Measurements from ENCODE around the gene VOPP1. TPM values are rescaled to one million over a fixed set of nuclear protein-coding genes. Genes with fewer than 3 reads are reported as not detected.

Gene VOPP1
- total RNA-seq, 1 donor from 2014 or later: 138 TPM

DNA sequence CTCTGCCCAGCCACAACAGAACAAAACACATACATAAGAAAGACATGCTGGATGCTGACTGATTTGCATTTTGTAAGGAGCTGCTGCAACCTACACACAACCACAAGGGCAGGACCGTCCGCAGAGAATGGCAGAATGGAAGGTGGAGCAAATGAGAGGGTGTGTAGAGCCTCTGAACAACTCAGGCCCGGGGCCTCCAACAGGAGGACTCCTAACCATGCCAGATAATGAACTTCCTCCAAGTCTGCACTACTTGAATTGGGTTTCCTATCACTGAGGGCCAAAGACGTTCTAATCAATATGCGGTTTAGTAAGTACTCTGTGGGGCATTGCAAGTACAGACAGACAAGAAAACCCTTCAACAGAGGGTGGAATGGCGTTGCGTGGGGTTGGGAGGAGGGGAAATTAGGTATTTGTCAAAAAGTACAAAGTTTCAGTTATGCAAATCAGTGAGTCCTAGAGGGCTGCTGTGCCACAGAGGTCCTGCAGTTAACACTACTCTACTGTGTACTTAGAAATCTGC lies 14.6 kb downstream of the VOPP1 start:
- DNase-seq (ENCODE audit: extremely low read depth, low read depth, low spot score): no peak

DNA sequence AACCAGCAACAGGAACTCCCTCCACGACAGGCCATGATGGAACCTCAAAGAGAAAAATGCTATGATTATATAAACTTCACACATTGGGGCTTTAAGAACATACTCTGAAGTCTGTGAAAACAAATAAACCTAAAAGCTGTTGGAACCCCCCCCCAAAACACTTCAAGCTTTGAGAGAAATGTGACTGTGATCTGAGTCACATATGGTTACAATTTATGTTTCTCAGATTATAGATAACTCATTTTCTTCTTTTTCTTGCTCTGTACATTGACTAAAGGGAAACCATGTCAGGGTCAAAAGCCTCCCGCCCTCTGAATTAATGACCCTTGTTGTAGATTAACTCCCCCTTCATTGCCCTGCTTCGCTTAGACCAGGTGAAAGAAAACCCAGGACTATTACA lies 15.8 kb downstream of the VOPP1 start:
- DNase-seq (ENCODE audit: extremely low read depth, low read depth, low spot score): no peak

DNA sequence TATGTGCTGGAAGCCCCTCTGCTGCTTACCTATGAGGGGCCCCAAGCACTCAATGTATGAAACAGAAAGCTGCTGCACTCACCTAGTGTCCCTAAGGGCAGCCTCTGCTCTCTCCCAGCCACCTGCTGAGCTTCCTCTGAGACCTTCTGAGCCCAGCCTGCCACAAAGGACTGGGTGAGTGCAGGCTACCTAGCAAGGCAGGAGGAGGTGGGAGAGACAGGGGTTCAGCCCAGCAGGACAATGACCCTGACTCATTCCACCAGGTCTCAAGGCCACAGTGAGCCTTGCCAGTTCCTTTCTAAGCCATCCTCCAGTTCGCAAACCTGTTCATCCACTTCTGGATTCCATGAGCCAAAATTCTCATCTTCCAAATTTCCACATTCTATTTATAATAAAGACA lies 16.3 kb downstream of the VOPP1 start:
- DNase-seq (ENCODE audit: extremely low read depth, low read depth, low spot score): no peak

DNA sequence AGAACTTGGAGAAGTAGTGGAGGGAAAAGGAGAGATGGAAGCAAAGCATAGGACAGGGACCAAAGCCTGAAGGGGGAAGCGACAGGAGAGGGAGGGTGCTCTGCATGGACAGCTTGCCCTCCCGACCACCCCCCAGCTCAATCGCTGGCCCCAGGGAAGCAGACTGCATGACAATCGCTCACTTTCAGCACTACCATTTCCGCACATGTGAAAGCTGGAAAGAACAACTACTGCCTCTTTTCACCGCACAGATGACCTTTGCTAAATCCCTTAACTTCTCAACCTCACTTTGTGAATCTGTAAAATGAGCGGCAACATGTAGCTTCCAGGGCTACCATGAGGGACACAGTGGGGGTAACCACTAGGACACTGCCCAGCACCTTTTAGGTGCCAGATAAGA lies 17.1 kb downstream of the VOPP1 start:
- DNase-seq (ENCODE audit: extremely low read depth, low read depth, low spot score): no peak

DNA sequence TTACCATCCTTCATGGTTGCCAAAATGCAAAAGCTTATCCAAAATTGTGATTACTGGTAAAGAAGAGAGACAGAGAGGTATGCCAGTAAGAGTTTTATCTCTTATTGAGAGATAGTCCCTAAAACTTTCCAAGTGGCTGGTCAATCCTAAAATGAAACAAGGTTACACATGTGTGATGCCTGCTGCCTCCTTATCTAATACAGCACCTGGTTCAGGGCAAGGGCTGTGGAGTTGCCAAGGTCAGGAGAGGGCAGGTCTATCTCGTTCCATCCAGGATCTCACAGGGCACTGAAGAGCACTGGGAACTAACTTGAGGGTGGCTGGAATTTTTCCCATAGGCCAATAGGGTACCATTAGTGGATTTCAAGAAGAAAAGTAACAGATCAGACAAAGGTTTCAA lies 18.3 kb downstream of the VOPP1 start:
- no peak for DNase-seq (ENCODE audit: extremely low read depth, low read depth, low spot score)

DNA sequence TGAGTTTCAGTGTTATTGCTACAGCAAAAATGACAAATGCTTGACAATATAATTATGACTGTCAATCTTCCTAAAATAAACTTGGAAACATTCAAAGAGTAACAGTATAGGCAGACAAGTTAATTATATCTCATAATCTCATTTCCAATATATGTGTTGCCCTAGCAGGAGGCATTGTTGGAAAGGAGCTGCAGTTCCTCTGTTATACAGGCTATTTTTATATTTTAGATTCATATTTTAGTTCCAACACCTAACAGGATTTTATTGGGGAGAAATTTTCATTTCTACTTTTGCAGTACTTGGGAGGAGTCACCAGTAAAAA lies 19.3 kb downstream of the VOPP1 start:
- DNase-seq (ENCODE audit: extremely low read depth, low read depth, low spot score): no peak

DNA sequence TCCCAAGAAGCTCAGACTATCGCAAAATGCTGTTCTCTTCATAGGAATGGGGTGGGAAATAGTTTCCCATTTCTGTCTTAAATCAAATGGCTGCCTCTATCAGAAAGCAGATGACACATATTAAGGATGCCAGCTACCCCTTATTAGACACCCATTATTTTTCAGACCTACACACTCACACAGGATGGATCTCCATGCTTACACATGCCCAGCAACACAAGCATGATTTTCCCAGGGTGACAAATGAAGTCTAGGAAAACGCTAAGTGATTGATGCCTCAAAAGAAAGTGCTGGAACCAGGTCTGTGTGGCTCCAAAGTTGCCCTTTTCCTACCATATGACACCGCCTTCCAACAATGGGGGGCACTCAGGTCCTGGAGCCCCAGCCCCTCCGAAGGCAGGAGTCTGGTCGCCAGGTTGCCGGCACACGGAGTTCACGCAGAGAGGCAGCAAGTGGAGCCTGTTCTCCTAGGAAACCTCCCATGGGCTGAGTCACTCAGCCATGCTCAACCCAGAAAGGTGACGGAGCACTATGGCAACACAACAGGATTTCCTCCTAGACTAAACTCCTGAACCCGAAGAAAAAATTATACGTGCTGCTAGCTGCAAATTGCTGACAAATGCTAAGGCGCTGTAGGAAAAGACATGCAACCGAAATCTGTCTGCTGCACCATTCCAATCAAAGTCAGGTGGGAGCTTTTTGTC lies 19.8 kb downstream of the VOPP1 start:
- DNase-seq (ENCODE audit: extremely low read depth, low read depth, low spot score): peak; percentile 67

DNA sequence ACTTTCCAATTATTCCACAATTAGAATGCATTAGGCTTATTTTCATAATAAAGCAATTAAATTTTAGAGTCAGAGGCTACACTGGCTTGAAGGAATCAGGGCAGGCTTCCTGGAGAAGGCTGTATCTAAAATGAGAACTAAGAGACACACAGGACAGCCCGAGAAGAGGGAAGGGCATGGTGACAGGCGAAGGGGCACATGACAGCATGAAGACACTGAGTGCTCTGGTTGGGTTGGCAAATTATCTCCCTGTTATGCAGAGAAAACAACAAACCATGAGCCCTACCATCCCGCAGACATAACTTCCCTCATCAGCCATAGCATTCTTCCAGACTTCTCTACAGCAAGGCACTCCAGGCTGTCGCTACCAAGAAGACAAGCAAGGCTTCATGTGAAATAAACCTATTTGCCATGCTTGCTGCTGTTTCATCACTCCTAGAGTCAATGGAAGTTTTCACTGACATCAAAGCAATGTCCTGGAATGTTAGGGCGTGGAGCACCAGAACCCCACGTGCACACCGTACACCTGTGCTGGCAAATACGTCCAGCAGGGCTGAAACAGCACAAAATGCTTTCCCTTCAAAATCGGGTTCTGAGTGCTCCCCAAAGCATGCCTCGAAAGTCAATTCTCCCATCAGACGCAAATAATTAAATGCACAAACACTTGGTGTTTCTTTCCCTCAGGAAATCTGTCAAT lies 21.3 kb downstream of the VOPP1 start:
- DNase-seq (ENCODE audit: extremely low read depth, low read depth, low spot score): no peak

DNA sequence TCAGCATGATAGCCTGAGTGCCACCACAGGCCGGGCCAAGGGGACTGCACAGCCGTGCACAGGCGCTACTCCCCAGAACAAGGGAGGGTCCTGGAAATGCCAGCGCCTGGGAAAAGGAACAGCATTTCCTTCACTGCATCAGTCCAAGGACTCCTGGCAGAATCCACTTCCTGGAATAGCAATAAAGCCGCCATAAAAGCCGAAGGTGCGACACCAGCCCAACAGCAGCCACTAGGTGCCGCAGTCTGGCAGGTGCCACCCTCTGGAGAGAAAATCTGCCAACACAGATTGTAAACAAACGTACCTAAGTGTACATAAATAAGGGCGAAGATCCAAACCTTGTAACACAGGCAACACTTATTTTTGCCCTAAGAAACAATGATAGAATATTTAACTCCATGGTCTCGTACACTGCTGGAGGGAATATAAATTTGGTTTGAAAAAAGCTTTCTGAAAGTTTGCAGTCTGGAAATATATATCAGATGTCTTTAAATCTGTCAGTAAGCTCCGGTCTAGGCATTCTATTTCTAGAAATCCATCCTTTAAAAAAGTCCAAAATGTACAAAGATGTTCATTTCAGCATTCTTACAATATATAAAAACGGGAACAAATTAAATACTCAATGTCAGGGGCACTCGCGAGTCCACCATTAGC lies 22.2 kb downstream of the VOPP1 start:
- DNase-seq (ENCODE audit: extremely low read depth, low read depth, low spot score): no peak

DNA sequence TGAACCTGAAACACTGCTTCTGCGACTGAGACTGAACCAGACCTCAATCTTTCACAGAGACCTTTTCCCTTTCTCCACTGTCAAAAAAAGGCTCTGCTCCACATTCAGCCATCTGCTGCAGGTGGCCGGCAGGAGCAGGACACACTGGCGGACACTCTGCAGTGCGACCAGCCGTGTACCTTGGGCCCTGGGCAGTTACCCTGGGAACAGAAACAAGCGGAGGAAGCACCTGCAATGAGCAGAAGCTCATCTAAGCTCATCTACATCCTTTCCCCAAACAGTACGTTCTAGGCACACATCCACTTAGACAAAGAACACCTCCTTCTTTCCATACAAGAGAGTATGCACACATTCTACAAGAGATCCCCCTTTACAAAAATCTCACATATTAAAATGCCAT lies 22.8 kb downstream of the VOPP1 start:
- DNase-seq (ENCODE audit: extremely low read depth, low read depth, low spot score): no peak

DNA sequence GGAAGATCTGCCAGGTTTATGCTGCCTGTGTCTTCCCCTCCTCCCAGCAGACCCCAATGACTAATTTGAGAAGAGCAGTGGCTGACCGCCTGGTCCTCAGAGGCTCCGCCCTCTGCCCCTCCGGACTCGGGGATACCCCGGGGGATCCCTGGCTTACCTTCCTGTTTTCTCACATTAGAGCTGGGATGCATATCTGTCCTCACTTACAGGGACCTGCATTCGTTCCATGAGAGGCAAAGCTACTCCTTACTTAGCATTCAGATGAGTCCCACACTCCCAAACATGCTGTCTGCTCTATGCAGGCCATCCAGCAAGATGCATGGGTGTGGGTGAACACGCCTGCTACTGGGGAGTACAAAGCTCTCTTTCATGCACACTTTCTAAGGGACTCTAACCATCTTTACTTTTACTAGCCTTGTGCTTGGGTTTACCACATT lies 24.0 kb downstream of the VOPP1 start:
- DNase-seq (ENCODE audit: extremely low read depth, low read depth, low spot score): no peak

DNA sequence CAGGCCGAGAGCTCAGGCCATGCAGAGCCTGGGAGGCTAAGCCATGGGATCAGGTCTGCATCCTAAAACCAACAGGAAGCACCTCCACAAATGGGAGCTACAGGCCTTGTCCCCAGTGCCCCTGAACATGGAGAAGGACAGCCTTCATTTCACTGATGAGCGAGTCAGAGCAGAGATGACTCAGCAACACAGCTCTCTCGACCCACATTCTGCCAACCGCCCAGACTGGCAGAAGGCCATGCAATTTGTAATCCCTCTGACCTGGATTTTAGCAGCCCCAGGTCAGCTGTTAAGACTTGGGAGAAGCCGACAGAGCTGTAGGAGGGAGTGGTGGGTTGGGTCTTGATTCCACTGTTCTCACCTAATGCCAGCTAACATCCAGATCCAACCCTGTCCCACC lies 25.5 kb downstream of the VOPP1 start:
- no peak for DNase-seq (ENCODE audit: extremely low read depth, low read depth, low spot score)

DNA sequence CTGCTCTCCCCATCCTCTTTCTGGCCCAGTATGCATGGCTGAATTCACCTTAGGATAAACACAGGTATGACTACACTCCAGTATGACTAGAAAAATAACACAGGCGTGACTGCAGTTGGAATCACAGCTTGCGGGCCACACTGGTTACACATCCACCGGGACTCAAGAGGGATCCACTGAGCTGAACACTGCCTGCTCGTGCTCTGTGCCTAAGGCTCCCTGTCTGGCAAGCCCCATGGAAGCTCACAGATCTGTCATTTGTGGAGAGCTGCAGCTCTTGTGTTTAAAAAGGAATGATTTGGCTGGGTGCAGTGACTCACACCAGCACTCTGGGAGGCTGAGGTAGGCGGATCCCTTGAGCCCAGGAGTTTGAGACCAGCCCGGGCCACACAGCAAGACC lies 26.8 kb downstream of the VOPP1 start:
- no peak for DNase-seq (ENCODE audit: extremely low read depth, low read depth, low spot score)

DNA sequence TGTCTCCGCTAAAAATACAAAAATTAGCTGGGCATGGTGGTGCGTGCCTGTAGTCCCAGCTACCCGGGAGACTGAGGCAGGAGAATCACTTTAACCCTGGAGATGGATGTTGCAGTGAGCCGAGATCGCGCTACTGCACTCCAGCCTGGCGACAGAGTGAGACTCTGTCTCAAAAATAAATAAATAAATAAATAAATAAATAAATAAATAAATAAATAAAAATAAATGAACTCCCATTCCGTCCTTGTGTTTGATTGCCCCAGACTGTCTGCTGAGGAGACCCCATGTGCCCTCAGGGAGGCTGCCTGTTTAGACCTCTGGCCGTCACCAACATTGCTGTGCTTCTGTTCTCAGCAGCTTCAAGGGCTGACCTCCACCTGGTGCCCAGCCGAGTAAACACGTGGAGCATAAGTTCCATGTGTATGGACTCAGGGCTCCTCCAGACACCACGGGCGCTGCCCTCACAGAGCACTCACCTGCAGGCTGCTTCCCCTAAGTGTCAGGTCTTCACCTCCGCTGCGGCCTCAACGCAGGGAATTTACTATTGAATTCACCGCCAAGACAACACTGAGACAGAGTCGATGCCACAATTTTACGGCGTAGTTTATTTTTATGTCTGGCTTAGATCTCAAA lies 32.0 kb downstream of the VOPP1 start:
- DNase-seq (ENCODE audit: extremely low read depth, low read depth, low spot score): no peak

DNA sequence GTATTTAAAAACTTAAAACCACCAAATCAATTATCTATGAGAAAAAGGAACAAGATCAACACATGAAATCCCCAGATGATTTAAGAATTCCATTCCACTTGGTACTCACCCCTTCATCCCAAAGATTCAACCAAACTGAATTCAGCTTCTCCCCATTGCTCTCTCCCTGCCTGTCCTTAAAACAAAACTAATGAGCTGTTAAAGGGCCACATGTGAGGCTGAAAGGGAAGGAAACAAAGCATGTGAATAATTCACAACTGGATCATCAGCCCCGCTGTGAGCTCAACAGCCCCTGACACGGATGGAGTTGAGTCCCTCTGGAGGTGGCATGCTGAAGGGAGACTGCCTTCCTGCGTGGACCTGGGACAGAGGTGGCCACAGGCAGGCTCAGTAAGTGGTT lies 32.9 kb downstream of the VOPP1 start:
- no peak for DNase-seq (ENCODE audit: extremely low read depth, low read depth, low spot score)

DNA sequence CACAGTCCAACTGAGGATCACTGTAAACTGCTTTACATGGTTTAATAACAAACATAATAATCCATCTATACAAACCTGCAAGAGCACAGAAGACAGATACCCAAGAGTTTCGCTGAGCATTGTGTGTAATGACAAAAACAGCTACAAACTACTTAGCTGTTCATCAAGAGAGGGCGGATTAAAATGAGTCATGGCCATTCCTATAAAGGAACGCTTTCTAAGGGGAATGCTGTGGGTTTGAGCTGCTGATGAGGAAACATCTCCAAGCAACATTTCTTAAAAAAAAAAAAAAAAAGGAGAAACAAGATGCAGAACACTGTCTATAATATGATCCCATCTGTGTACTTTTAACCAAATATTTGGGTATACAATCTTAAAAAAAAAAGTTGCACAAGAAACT lies 33.8 kb downstream of the VOPP1 start:
- DNase-seq (ENCODE audit: extremely low read depth, low read depth, low spot score): no peak

DNA sequence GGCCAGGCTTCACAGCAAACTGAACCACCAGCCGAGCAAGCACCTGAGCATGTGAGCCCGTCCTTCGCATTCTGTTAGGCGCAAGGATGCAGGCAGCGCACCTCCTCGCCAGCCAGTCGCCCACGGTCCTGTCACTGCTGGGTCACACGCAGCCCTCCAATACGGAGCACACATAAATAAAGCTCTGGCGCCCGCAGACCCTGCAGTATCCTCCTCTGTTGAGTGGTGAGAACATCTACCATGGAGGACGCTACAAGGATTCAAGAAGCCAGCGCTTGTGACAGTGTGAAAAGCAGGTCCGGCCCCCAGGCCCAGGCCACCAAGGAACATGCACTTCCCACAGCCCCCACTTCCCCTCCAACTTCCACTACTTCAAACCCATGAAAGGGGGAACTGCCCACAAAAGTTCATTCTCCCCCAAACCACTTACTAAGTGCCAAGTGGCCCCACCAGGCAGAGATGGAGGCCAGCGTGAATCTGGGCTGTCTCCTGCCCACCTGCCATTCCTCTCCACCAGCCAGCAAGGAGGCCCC lies 34.8 kb downstream of the VOPP1 start:
- no peak for DNase-seq (ENCODE audit: extremely low read depth, low read depth, low spot score)

DNA sequence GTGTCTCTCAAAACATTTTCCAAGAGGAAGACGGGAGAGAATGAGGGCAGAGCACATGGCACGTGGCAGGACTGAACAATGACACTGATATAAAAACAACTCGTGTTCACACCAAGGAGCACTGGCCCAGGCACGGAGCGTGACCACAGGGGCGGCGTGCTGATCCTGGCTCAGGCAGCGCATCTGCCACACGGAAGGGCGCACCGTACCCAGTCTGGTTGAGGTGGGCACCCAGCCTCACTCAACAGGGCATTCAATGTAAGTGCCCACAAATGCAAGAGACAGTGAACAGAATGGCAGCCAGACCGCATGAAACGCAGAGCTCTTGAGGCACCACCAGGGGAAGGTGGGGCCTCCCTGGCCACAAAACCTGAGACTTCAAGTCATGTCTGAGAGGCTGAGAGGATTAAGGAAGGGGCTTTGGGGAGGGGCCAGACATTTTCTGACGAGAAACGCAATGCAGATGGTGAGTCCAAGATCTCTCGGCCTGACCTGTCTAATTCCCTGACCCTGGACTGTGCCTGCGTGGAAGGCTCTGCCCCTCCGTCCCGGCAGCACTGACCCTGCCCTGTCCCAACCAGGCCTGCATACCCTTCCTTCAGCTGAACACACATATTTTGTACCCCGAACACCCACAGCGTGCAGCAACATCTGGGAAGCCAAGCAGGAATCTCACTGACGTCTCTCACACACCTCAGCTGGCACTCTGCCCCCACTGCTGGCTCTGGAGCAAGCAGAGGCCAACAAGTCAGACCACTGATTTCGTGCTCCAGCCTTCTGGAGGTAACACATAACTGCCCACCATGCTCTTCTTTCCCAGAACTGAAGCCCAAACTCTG lies 35.5 kb downstream of the VOPP1 start:
- DNase-seq (ENCODE audit: extremely low read depth, low read depth, low spot score): no peak

DNA sequence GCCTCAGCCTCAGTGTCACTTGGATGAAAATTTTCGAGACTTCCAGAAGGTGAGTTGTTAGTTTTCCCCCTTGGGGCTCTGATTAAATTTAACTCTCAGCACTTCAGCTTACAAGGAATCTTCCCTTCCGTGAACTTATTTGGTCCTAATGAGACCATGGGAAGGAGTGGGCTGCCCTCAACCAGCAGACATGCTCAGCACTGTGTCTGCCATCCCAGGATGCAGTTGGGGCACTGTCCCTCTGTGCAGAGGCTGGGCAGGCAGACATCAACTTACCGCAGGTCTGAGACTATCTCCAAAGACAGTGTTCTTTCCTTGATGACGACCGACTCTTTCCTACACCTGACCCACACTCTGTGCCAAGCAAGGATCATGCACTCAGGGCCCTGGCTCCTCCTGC lies 36.7 kb downstream of the VOPP1 start:
- no peak for DNase-seq (ENCODE audit: extremely low read depth, low read depth, low spot score)

DNA sequence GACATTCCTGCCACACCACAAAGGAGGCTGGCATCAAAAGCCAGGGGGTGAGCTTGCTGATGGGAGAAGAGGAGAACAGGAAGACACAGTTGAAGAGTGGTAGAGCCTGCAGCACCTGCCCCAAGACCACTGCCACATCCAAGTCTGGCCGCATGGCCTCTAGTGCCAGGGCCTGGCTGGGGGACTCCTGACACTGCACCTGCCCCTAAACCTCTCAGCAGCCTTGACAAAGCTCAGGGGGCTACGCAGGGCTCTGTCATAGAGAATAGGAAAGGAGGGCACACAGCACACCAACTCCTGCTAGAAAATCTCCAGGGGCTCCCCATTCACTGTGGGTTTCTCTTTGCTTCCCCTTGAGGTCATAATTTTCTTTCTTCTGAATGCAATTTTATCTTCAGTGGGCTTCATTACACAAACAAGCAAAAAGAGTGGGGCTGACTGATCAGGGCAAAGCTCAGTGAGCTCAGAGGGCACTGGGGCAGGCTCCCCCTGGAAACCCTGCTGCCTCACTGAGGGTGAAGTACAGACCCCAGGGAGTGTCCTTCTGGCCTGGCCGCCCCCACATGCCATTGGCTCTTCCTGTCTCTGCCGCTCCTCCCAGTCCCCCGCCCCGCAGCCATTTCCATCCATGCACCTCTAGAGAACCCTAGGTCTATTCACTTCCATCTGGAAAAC lies 37.2 kb downstream of the VOPP1 start:
- DNase-seq (ENCODE audit: extremely low read depth, low read depth, low spot score): no peak

Data from glomerular endothelial cell (primary cell).